ENCODE data around the gene CYB561D1. TPM values are rescaled to one million over a fixed set of nuclear protein-coding genes. Genes with fewer than 3 reads are reported as not detected.

Gene CYB561D1
- total and polyA plus RNA-seq, 9 of the 15 experiments (the other 6 are each of a cell fraction or from before 2014, with no cell fraction given) = 0.71 to 7.2 (median 3.5) TPM

DNA sequence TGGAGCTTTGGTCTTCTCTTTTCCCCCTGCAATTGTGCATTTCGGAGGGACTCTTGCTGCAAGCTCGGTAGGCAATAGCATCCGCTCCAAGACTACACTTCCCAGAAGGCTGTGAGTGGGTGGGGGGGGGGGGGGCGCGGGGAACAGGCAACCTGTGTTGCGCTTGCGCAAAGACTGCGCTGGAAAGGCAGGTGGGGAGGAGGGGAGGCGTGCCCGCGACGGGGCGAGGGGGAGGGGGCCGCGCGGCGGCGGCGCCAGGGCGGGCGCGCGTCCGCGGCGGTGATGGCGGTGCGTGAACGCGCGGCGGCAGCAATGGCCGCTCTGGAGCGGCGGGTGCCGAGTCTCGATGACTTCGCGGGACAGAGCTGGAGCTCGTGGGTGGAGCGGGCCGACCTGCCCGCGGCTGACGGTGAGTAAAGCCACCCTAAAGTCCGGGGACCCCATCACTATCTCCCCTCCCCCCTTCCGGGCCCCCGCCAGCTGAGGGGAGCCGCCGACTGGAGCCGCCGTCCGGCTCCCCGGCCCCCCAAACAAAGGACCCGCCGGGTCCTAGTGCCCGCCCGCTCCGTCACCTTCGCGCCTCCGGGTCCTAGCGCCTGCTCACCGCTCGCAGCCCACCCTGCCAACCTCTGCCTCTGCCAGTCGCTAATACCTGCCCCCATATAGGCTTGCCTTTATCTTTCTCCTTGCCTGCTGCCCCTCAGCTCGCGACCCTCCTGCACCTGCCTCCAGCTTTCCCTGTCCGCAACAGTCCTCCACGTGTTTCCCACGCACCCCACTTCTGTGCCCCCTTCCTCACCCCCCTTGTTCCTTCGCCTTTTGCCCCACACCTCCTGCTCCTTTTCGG is 10.0 kb upstream of the CYB561D1 start, which contains the start of gene ATXN7L2 (continued):
- TF ChIP-seq WHSC1 (IDR thresholded peaks at IDR 0.05; ENCODE audit: low read length) (no peak), ZNF143 (CRISPR knock-in tag; IDR thresholded peaks at IDR 0.05) (peak; percentile 68), ZFP1 (CRISPR knock-in tag; IDR thresholded peaks at IDR 0.05) (no peak), SMC3 (conservative IDR thresholded peaks at IDR 0.05; ENCODE audit: insufficient read depth, low read depth, low read length) (no peak), ZSCAN29 (IDR thresholded peaks at IDR 0.05) (no peak), YY1 (IDR thresholded peaks at IDR 0.05; ENCODE audit: borderline replicate concordance in 1 of 3, control insufficient read depth in 1 of 3, extremely low read depth in 1 of 3, insufficient read depth in 3 of 3, insufficient read length in 1 of 3, insufficient replicate concordance in 2 of 3, low read depth in 1 of 3, low read length in 2 of 3) (peak; percentile 96 to 97 (median 97)), ILK (tag; IDR thresholded peaks at IDR 0.05; ENCODE audit: borderline replicate concordance, low read depth) (no peak), ZNF764 (CRISPR knock-in tag; IDR thresholded peaks at IDR 0.05; ENCODE audit: low read depth) (no peak)
- TF ChIP-seq, protein P1, sequence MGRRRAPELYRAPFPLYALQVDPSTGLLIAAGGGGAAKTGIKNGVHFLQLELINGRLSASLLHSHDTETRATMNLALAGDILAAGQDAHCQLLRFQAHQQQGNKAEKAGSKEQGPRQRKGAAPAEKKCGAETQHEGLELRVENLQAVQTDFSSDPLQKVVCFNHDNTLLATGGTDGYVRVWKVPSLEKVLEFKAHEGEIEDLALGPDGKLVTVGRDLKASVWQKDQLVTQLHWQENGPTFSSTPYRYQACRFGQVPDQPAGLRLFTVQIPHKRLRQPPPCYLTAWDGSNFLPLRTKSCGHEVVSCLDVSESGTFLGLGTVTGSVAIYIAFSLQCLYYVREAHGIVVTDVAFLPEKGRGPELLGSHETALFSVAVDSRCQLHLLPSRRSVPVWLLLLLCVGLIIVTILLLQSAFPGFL (CRISPR knock-in tag; IDR thresholded peaks at IDR 0.05) = no peak
- TF ChIP-seq, protein P2, sequence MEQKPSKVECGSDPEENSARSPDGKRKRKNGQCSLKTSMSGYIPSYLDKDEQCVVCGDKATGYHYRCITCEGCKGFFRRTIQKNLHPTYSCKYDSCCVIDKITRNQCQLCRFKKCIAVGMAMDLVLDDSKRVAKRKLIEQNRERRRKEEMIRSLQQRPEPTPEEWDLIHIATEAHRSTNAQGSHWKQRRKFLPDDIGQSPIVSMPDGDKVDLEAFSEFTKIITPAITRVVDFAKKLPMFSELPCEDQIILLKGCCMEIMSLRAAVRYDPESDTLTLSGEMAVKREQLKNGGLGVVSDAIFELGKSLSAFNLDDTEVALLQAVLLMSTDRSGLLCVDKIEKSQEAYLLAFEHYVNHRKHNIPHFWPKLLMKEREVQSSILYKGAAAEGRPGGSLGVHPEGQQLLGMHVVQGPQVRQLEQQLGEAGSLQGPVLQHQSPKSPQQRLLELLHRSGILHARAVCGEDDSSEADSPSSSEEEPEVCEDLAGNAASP (IDR thresholded peaks at IDR 0.05) = no peak
- TF ChIP-seq, protein P3, sequence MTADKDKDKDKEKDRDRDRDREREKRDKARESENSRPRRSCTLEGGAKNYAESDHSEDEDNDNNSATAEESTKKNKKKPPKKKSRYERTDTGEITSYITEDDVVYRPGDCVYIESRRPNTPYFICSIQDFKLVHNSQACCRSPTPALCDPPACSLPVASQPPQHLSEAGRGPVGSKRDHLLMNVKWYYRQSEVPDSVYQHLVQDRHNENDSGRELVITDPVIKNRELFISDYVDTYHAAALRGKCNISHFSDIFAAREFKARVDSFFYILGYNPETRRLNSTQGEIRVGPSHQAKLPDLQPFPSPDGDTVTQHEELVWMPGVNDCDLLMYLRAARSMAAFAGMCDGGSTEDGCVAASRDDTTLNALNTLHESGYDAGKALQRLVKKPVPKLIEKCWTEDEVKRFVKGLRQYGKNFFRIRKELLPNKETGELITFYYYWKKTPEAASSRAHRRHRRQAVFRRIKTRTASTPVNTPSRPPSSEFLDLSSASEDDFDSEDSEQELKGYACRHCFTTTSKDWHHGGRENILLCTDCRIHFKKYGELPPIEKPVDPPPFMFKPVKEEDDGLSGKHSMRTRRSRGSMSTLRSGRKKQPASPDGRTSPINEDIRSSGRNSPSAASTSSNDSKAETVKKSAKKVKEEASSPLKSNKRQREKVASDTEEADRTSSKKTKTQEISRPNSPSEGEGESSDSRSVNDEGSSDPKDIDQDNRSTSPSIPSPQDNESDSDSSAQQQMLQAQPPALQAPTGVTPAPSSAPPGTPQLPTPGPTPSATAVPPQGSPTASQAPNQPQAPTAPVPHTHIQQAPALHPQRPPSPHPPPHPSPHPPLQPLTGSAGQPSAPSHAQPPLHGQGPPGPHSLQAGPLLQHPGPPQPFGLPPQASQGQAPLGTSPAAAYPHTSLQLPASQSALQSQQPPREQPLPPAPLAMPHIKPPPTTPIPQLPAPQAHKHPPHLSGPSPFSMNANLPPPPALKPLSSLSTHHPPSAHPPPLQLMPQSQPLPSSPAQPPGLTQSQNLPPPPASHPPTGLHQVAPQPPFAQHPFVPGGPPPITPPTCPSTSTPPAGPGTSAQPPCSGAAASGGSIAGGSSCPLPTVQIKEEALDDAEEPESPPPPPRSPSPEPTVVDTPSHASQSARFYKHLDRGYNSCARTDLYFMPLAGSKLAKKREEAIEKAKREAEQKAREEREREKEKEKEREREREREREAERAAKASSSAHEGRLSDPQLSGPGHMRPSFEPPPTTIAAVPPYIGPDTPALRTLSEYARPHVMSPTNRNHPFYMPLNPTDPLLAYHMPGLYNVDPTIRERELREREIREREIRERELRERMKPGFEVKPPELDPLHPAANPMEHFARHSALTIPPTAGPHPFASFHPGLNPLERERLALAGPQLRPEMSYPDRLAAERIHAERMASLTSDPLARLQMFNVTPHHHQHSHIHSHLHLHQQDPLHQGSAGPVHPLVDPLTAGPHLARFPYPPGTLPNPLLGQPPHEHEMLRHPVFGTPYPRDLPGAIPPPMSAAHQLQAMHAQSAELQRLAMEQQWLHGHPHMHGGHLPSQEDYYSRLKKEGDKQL (CRISPR knock-in tag; IDR thresholded peaks at IDR 0.05; ENCODE audit: borderline replicate concordance) = no peak

Data from K562 (cell line).